GM12891 (cell line): ENCODE data around the gene MLLT10.

Experiments
- PAX5 ChIP-seq: IDR thresholded peaks from 2 replicates; pipeline ENCODE4 v1.6.1; 2011; ENCODE audit warnings: low read length, moderate library complexity, mild to moderate bottlenecking; ENCODE audit not compliant: insufficient read depth, severe bottlenecking
- POLR2A ChIP-seq: IDR thresholded peaks from 2 replicates; pipeline ENCODE4 v1.6.1; 2011; ENCODE audit warnings: low read depth, low read length, control low read depth
- POLR2AphosphoS5 ChIP-seq: IDR thresholded peaks from 2 replicates; pipeline ENCODE4 v1.6.1; 2011; ENCODE audit warnings: low read depth, low read length, control low read depth
- TAF1 ChIP-seq: IDR thresholded peaks from 2 replicates; pipeline ENCODE4 v1.6.1; 2011; ENCODE audit warnings: low read depth, low read length, control low read depth

GRCh38 chr10:21627331-21627730, 93.3 kb downstream of the MLLT10 start:
- no peak for TF ChIP-seq POLR2A
- no peak for TF ChIP-seq POLR2AphosphoS5
- TF ChIP-seq TAF1, result no peak
- no peak for TF ChIP-seq PAX5
